ENCODE results near the gene LYL1. TPM values are rescaled to one million over a fixed set of nuclear protein-coding genes. Genes with fewer than 3 reads are reported as not detected.

LYL1 gene
- total and polyA plus RNA-seq, 5 donors: 8.0 to 11.9 (median 9.8) TPM

DNA sequence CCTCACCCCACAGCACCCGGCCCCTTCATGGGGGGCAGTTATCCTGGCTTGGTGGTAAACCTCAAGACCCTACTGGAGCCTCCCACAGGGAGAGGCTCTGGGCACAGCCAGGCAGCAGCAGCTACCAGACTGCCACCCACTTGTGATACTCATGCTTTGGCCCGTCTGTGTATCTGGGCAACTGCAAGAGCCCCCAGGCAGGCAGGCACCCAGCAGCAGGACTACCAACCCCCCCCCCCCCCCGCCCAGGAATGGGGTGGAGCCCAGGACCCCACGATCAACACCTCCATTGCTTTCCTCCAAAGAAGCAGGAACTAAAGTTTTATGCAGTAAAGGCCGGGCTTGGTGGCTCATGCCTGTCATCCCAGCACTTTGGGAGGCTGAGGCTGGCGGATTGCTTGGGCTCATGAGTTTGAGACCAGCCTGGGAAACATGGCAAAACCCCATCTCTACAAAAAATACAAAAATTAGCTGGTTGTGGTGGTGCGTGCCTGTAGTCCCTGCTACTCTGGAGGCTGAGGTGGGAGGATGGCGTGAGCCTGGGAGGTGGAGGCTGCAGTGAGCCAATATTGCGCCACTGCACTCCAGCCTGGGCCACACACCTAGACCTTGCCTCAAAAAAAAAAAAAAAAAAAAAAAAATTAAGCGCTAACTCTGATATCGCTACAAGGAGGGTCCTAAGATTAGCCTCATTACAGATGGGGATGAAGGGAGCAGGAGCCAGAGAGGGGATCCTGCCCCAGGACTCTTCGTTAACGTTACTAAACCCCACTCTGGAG, 1.1 kb upstream of the LYL1 start:
- peak in 1 of 3 donors; percentile 56 for DNase-seq
- Histone ChIP-seq H3K27ac (ENCODE audit: low read length) (peak overlapping the region; percentile 61), H3K4me3 (ENCODE audit: low read length) (no peak overlapping the region), H3K9me3 (ENCODE audit: control insufficient read depth, low read length) (no peaks in the 10 kb centered on the region), H3K4me1 (ENCODE audit: control insufficient read depth, insufficient read depth, low read length) (no peaks in the 10 kb centered on the region), H3K27me3 (ENCODE audit: control insufficient read depth, insufficient read depth) (no peaks in the 10 kb centered on the region)
- ATAC-seq: no peak
- intact Hi-C loops (cut with DNase I): loop anchor here in 1 of 4 donors (5.0 kb wide), 1 partner anchor 59 kb away; no protein-coding TSS in a partner anchor
- 65% methylated on average over 13 of the region's 13 CpGs for WGBS

DNA sequence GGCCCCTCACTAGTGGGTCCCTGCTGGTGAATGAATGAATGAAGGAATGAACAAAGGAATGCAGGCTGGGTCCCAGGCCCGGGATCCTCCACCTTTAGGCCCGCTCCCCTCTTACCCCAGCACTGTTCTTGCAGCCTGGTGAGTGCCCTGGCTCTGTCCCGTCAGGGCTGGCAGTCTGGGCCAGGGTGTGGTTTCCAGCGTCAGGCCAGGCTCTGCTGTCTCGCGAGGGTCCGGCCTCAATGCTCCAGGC, 317 bp downstream of the LYL1 start:
- no peak for ATAC-seq
- intact Hi-C loops (cut with DNase I): loop anchor here in 1 of 4 donors (5.0 kb wide), 1 partner anchor 60 kb away; no protein-coding TSS in a partner anchor
- no peaks in the 10 kb centered on the region for H3K4me1 ChIP-seq (ENCODE audit: control insufficient read depth, insufficient read depth, low read length)
- peak overlapping the region; percentile 36 for H3K4me3 ChIP-seq (ENCODE audit: low read length)
- no peaks in the 10 kb centered on the region for H3K27me3 ChIP-seq (ENCODE audit: control insufficient read depth, insufficient read depth)
- WGBS: 3% methylated on average over 7 of the region's 7 CpGs
- H3K27ac ChIP-seq (ENCODE audit: low read length): peak overlapping the region; percentile 76
- no peaks in the 10 kb centered on the region for H3K9me3 ChIP-seq (ENCODE audit: control insufficient read depth, low read length)
- DNase-seq: no peak

DNA sequence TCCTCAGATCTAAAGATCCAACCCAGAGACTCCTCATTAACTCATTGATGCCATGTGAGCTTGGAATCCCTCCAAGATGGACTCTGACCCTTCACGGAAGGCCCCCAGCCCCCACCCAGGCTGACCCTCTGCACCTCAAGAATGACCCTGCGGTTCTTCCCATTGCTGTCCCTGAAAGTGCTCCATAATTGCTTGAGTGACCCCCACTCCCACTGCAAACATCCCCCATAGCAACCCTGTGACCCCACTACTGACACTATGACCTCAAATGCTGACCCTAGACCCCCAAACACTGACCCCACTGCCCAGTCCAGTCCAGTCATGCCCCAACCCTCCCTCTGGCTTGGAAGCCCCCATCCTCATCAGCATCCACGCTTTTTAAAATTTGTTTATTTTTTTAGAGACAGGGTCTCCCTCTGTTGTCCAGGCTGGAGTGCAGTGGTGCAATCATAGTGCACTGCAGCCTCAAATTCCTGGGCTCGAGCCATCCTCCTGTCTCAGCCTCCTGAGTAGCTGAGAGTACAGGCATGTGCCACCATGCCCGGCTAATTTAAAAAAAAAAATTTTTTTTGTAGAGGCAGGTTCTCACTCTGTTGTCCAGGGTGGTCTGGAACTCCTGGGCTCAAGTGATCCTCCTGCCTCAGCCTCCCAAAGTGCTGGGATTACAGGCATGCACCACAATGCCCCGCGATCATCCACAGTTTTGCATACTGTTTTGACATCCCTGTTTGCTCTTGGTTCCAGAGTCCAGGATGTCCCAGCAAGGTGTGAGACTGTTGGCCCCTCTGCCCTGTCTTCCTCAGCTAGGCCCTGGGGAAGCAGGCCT, 855 bp downstream of the LYL1 start:
- no peak for ATAC-seq
- Histone ChIP-seq H3K27ac (ENCODE audit: low read length) (peak overlapping the region; percentile 76), H3K9me3 (ENCODE audit: control insufficient read depth, low read length) (no peaks in the 10 kb centered on the region), H3K4me1 (ENCODE audit: control insufficient read depth, insufficient read depth, low read length) (no peaks in the 10 kb centered on the region), H3K27me3 (ENCODE audit: control insufficient read depth, insufficient read depth) (no peaks in the 10 kb centered on the region), H3K4me3 (ENCODE audit: low read length) (peak overlapping the region; percentile 36)
- intact Hi-C loops (cut with DNase I): loop anchor here in 1 of 4 donors (5.0 kb wide), 1 partner anchor 60 kb away; no protein-coding TSS in a partner anchor
- no peak for DNase-seq
- 59% methylated on average over 7 of the region's 7 CpGs for WGBS

DNA sequence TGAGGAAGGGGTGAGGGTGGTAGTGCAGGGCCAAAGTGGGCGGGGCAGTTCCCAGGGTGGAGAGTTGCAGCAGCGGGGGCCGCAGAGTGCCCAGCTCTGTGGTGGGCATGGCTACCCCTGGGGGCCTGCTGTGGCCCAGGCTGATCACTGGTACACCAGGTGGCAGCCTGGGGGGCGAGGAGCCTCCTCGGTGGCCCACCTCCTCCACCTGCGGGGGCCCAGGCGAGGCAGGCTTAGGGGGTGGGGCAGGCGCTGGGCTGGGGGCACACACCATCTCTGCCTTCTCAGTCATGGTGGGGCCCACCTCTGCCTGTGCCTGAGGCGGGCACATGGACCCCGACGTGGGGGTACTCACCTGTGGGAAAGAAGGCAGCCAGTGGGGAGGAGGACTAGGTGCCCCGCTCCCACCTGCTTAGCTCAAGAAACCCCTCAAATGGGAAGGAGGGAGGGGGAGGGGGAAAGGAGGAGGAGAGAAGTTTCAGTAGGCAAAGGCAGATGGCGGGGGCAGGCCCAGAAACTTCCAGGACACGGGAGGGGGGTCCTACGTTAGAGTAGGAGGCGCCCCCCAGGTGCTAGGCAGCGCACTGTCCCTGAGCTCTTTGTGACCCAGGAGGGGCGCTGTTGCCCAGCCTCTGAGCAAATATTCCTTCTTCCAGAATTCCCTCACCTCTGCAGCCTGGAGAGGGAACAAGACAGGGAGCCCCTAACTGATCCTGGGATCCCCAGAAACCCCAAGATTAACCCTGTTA, 1.6 kb downstream of the LYL1 start:
- ATAC-seq (no peak), DNase-seq (peak in 2 of 3 donors; percentile 75 to 76)
- Histone ChIP-seq H3K27ac (ENCODE audit: low read length) (no peak overlapping the region), H3K9me3 (ENCODE audit: control insufficient read depth, low read length) (no peaks in the 10 kb centered on the region), H3K4me1 (ENCODE audit: control insufficient read depth, insufficient read depth, low read length) (no peaks in the 10 kb centered on the region), H3K27me3 (ENCODE audit: control insufficient read depth, insufficient read depth) (no peaks in the 10 kb centered on the region), H3K4me3 (ENCODE audit: low read length) (peak overlapping the region; percentile 36)
- 70% methylated on average over 18 of the region's 18 CpGs for WGBS
- intact Hi-C loops (cut with DNase I): loop anchor here in 1 of 4 donors (5.0 kb wide), 1 partner anchor 61 kb away; no protein-coding TSS in a partner anchor

DNA sequence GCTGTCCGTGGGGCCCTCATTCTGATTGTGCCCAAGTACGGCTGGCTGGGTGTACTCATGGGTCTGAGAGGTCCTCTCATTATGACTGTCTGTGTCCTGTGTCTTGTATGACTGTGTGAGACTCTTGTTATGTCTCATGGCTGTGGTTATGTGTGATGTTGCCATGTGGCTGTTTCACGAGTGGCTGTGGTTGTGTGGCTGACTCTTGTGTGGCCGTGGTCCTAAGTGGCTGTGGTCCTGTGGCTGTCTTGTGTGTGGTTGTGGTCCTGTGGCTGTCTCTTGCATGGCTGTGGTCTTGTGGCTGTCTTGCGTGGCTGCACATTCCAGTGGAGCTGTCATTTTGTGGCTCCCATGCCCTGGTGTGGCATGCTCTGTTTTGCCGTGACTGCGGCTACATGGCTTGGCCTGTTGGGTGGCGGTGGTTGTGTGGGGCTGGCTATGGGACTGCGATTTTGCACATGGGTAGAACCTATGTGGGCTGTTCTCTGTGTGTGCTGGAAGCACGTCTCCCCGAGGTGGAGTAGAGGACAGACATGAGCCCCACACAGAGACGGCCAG, 2.5 kb downstream of the LYL1 start:
- H3K27ac ChIP-seq (ENCODE audit: low read length): peak overlapping the region; percentile 84
- DNase-seq (peak in 2 of 3 donors; percentile 49 to 53), ATAC-seq (no peak)
- 77% methylated on average over 12 of the region's 12 CpGs for WGBS
- intact Hi-C loops (cut with DNase I): loop anchor here in 1 of 4 donors (5.0 kb wide), 1 partner anchor 62 kb away; no protein-coding TSS in a partner anchor
- H3K27me3 ChIP-seq (ENCODE audit: control insufficient read depth, insufficient read depth): no peaks in the 10 kb centered on the region
- no peaks in the 10 kb centered on the region for H3K9me3 ChIP-seq (ENCODE audit: control insufficient read depth, low read length)
- no peak overlapping the region for H3K4me3 ChIP-seq (ENCODE audit: low read length)
- no peaks in the 10 kb centered on the region for H3K4me1 ChIP-seq (ENCODE audit: control insufficient read depth, insufficient read depth, low read length)

DNA sequence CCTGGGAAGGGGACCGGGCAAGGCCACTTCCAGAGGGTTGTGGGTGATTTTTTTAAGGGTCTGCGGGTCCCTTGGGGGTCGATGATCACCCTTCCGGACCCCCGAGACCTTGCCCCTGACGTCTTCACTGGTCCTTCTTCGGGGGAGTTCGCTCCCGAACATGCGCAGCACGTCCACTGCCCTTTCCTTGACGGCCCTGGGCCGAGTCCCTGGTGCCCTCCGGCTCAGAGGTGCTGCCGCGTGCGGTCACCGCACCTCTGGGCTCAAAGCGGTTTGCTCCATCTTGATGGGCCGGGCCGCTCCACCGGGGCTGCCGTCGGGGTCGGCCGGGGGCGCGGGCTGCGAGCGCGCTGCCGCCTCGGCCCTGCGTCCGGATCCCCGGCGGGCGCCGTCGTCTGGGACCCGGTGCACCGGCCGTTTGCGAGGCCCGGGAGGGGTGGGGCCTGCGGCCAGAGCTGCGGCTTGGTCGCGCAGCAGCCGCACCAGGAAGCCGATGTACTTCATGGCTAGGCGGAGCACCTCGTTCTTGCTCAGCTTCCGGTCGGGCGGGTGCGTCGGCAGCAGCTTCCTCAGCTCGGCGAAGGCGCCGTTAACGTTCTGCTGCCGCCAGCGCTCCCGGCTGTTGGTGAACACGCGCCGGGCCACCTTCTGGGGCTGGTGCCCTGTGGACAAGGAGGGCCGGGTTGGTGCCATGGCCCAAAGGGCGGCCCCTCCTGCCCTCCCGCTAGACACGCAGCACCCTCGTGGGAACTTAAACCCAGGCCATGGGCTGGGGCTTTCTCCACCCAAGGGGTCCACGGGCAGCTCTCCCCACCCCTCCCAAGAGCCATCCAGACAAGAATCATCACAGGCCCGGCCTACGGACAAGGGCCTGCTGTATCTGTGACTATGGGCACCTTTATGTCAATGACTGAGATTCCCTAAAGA, 3.3 kb downstream of the LYL1 start:
- Histone ChIP-seq H3K9me3 (ENCODE audit: control insufficient read depth, low read length) (no peaks in the 10 kb centered on the region), H3K4me1 (ENCODE audit: control insufficient read depth, insufficient read depth, low read length) (no peaks in the 10 kb centered on the region), H3K27me3 (ENCODE audit: control insufficient read depth, insufficient read depth) (no peaks in the 10 kb centered on the region), H3K27ac (ENCODE audit: low read length) (peak overlapping the region; percentile 84), H3K4me3 (ENCODE audit: low read length) (peak overlapping the region; percentile 27)
- ATAC-seq (peak in 1 of 2 donors; percentile 6), DNase-seq (peak; percentile 83 to 92 (median 91))
- intact Hi-C loops (cut with DNase I): loop anchor here in 2 of 4 donors (5.0 to 10.0 kb wide), 2 partner anchors 37 to 115 kb away; no protein-coding TSS in a partner anchor
- WGBS: 42% methylated on average over 77 of the region's 77 CpGs

DNA sequence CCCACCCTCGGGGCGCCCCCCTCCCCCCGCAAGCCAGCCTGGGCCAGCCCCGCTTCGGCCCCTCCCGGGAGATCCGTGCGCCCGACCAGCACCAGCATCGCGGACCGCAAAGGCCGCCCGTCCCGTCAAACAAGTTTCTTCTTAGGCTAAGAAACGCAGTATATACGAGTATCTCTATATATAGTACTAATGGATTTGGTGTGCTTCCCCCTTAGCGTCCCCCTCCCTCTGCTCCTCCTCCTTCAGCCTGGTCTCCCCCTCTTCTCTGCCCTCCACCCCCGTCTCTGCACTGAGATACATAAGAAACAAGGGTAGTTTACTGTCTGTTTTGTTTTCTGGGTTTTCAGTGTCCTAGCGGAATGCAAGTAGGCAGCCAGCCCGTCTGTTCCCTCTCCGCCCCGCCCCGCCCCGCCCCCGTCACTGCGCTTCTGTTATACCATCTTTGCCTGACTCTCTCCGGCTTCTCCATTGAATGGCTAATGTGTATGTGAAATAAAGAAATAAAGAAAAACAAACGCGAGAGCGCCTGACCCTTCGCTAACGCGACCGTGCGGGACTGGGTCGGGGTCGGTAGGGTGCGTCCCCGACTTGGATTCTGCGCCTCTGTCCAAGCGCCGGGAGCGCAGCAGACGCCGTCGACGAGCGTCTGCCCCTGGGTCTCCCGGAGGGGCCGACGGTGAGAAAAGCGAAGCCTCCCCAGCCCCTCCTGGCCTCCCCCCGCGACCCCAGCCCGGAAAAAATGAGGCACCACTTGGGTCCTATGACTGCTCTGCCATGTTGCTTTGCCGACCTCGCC, 4.2 kb downstream of the LYL1 start:
- Histone ChIP-seq H3K9me3 (ENCODE audit: control insufficient read depth, low read length) (no peaks in the 10 kb centered on the region), H3K4me1 (ENCODE audit: control insufficient read depth, insufficient read depth, low read length) (no peaks in the 10 kb centered on the region), H3K27me3 (ENCODE audit: control insufficient read depth, insufficient read depth) (no peaks in the 10 kb centered on the region), H3K27ac (ENCODE audit: low read length) (peak overlapping the region; percentile 84), H3K4me3 (ENCODE audit: low read length) (peak overlapping the region; percentile 52)
- peak; percentile 44 to 81 (median 80) for DNase-seq
- intact Hi-C loops (cut with DNase I): loop anchor here in 2 of 4 donors (5.0 to 10.0 kb wide), 2 partner anchors 36 to 114 kb away; no protein-coding TSS in a partner anchor
- peak in 1 of 2 donors; percentile 3 for ATAC-seq
- 14% methylated on average over 58 of the region's 58 CpGs for WGBS

DNA sequence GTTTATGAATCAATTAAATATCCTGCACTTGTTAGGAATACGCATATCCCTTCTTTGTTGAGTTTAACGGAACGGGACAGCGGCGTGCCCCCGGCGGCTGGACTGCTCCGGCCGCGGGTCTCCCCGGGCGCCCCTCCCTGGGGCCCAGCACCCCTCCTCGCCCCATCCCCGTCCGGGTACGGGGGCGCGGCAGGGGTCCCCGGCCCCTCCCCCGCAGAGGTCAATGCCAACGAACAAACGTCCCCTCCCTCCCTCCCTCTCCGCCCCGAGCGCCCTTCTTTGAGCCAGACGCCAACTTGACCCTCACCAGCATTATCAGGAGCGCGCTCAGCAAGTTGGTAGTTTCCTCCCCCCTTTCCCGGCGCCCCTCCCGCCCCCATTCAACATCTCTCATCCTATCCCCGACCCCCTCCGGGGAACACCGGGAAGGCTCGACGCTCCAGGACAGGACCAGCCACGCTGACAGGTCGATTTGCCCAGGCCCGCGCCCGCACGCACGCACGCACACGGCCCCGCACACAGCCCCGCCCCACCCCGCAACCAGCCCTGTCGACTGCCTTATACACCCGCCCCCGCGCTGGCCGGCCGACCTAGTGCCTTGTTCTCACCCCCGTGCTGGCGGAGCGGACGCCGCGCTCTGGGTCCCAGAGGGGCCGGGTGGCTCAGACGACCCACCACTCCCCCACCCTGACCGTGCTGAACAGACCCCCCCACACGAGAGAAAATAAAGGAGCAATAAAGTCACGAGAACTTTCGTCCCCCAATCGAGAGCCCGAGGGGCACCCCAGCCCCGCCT, 5.0 kb downstream of the LYL1 start:
- WGBS: 6% methylated on average over 69 of the region's 69 CpGs

More for the DNA sequence above, 5.0 kb downstream of the LYL1 start:
- H3K9me3 ChIP-seq (ENCODE audit: control insufficient read depth, low read length): no peaks in the 10 kb centered on the region
- H3K4me3 ChIP-seq (ENCODE audit: low read length): peak overlapping the region; percentile 52
- peak overlapping the region; percentile 69 for H3K27ac ChIP-seq (ENCODE audit: low read length)
- ATAC-seq (peak; percentile 1 to 2), DNase-seq (peak; percentile 71 to 90 (median 89))
- intact Hi-C loops (cut with DNase I): loop anchor here in 2 of 4 donors (5.0 to 10.0 kb wide), 2 partner anchors 35 to 113 kb away; no protein-coding TSS in a partner anchor
- H3K27me3 ChIP-seq (ENCODE audit: control insufficient read depth, insufficient read depth): no peaks in the 10 kb centered on the region
- H3K4me1 ChIP-seq (ENCODE audit: control insufficient read depth, insufficient read depth, low read length): no peaks in the 10 kb centered on the region
